GM12878 (cell line): ENCODE measurements around the gene FOXB1. TPM values are rescaled to one million over a fixed set of nuclear protein-coding genes. Genes with fewer than 3 reads are reported as not detected.

Source experiments
- ATAC-seq: fragments of 200-7000 bp; cut with Tn5 transposase; 3 replicates; pipeline ENCODE4 v1.9.1; 2020; ENCODE audit warnings: mild to moderate bottlenecking, moderate library complexity
- BruUV-seq: library from RNA; stranded (reverse); fragments of 400-500 nt; replicated peaks from 2 replicates; lab custom pipeline; 2021; lab: Mats Ljungman, UMichigan
- CTCF ChIA-PET: fragments of 300-600 bp; sonication (Branson Sonifier 250); formaldehyde crosslinking; extraction: SDS; loops from one replicate; lab custom pipeline; 2021; ENCODE audit warnings: inconsistent platforms; lab: Yijun Ruan, JAX
- POLR2A ChIA-PET: fragments of 350-600 bp; formaldehyde crosslinking; extraction: SDS; loops from one replicate; lab custom pipeline; 2021; ENCODE audit warnings: inconsistent platforms; lab: Charles Lee
- RAD21 ChIA-PET: fragments of 300-600 bp; sonication (Branson Sonifier 250); formaldehyde crosslinking; loops from one replicate; lab custom pipeline; 2023; ENCODE audit warnings: antibody characterized with exemption; ENCODE audit not compliant: unreplicated experiment; lab: Charles Lee
- SMC1A ChIA-PET: fragments of 300-600 bp; sonication (Branson Sonifier 250); formaldehyde crosslinking; loops from one replicate; lab custom pipeline; 2023; ENCODE audit not compliant: unreplicated experiment, uncharacterized antibody; lab: Charles Lee
- DNase-seq: peaks from one replicate; pipeline ENCODE4 v3.0.0-alpha.2; 2011; ENCODE audit warnings: low read depth, low spot score
- FAIRE-seq: peaks from 3 replicates; lab custom pipeline; 2011; peaks lifted over from hg19 to GRCh38; lab: Jason Lieb, UNC
- H2AFZ ChIP-seq: 2 replicates; pipeline ENCODE4 v1.6.0; 2011; ENCODE audit warnings: low read depth, low read length, control low read depth; ENCODE audit not compliant: control insufficient read depth
- H3K27ac ChIP-seq: 2 replicates; pipeline ENCODE4 v1.5.1; 2011; ENCODE audit warnings: control low read depth; ENCODE audit not compliant: control insufficient read depth, insufficient read depth
- H3K27me3 ChIP-seq, 2 experiments: replicated peaks in 1 of 2; 2 replicates each; pipeline versions ENCODE4 v1.6.0 to v1.6.1; 2011; ENCODE audit warnings: low read length in 1 of 2; ENCODE audit not compliant: control insufficient read depth in 2 of 2, insufficient read depth in 2 of 2
- H3K36me3 ChIP-seq, 2 experiments: 2 replicates each; pipeline ENCODE4 v1.5.1; 2011; ENCODE audit warnings: low read length in 1 of 2; ENCODE audit not compliant: control insufficient read depth in 2 of 2, insufficient read depth in 2 of 2
- H3K4me1 ChIP-seq: 2 replicates; pipeline ENCODE4 v1.6.1; 2011; ENCODE audit warnings: mild to moderate bottlenecking, low read length, moderate library complexity, mixed read lengths; ENCODE audit not compliant: control insufficient read depth, insufficient read depth
- H3K4me2 ChIP-seq: 2 replicates; pipeline ENCODE4 v1.6.0; 2011; ENCODE audit warnings: control low read depth; ENCODE audit not compliant: control insufficient read depth, insufficient read depth
- H3K4me3 ChIP-seq: fragments of 200-600 bp; sonication (generic); 2 replicates; pipeline ENCODE4 v1.5.1; 2016
- H3K79me2 ChIP-seq: 2 replicates; pipeline ENCODE4 v1.6.0; 2011; ENCODE audit warnings: low read length; ENCODE audit not compliant: control insufficient read depth, insufficient read depth
- H3K9ac ChIP-seq: 2 replicates; pipeline ENCODE4 v1.8.0; 2011; ENCODE audit warnings: low read length, control low read depth, mixed read lengths; ENCODE audit not compliant: control insufficient read depth, insufficient read depth
- H3K9me3 ChIP-seq: replicated peaks from 3 replicates; pipeline ENCODE4 v1.5.1; 2011; ENCODE audit warnings: mild to moderate bottlenecking, low read length; ENCODE audit not compliant: control insufficient read depth, insufficient read depth
- H4K20me1 ChIP-seq: 2 replicates; pipeline ENCODE4 v1.6.0; 2011; ENCODE audit not compliant: control insufficient read depth, insufficient read depth
- ATF3 ChIP-seq: IDR thresholded peaks from 2 replicates; pipeline ENCODE4 v1.6.1; 2011; ENCODE audit warnings: low read depth, mild to moderate bottlenecking, low read length, moderate library complexity, borderline replicate concordance; ENCODE audit errors: extremely low read depth
- CREB1 ChIP-seq: IDR thresholded peaks from 2 replicates; pipeline ENCODE4 v1.6.1; 2012; ENCODE audit warnings: low read depth, mild to moderate bottlenecking, inconsistent platforms
- IRF4 ChIP-seq: IDR thresholded peaks from 2 replicates; pipeline ENCODE4 v1.6.1; 2011; ENCODE audit warnings: low read depth, low read length
- MTA3 ChIP-seq: IDR thresholded peaks from 2 replicates; pipeline ENCODE4 v1.6.1; 2012; ENCODE audit warnings: low read length, inconsistent platforms, borderline replicate concordance
- REST ChIP-seq: IDR thresholded peaks from 2 replicates; pipeline ENCODE4 v1.6.1; 2012; ENCODE audit warnings: mild to moderate bottlenecking, low read depth, low read length
- RUNX3 ChIP-seq: IDR thresholded peaks from 2 replicates; pipeline ENCODE4 v1.6.1; 2012; ENCODE audit warnings: low read length, inconsistent platforms
- SIN3A ChIP-seq: IDR thresholded peaks from 2 replicates; pipeline ENCODE4 v1.6.1; 2012; ENCODE audit warnings: low read depth, low read length, improper control_type of control experiment
- SKIL ChIP-seq: fragments of 450-650 bp; IDR thresholded peaks from 2 replicates; pipeline ENCODE4 v1.6.1; 2017; ENCODE audit warnings: mild to moderate bottlenecking, low read depth, inconsistent platforms; ENCODE audit not compliant: poor library complexity, severe bottlenecking
- YY1 ChIP-seq: IDR thresholded peaks from 2 replicates; pipeline ENCODE4 v1.6.1; 2011; ENCODE audit warnings: low read depth, mild to moderate bottlenecking, low read length
- ZSCAN29 ChIP-seq: fragments of 450-650 bp; IDR thresholded peaks from 2 replicates; pipeline ENCODE4 v1.6.1; 2017; ENCODE audit warnings: mild to moderate bottlenecking, moderate library complexity
- WGBS: methylation state at CpG from one replicate; pipeline ENCODE4 v1.1.6; 2016; ENCODE audit warnings: low lambda C conversion rate; ENCODE audit not compliant: insufficient replicate concordance, insufficient coverage; ENCODE audit errors: missing lambda C conversion rate; 5-methylcytosine and 5-hydroxymethylcytosine counted together
- in situ Hi-C: fragments of 300-500 bp; cut with MboI; formaldehyde crosslinking; loops from 9 replicates; pipeline ENCODE4 v1.14.3; 2018; ENCODE audit warnings: mixed read lengths
- intact Hi-C: fragments of 100-400 bp; cut with micrococcal nuclease; formaldehyde crosslinking; loops from one replicate; pipeline ENCODE4 v1.14.2; 2022; ENCODE audit not compliant: unreplicated experiment
- polyA plus RNA-seq, 11 experiments: library from polyadenylated mRNA; depleted of rRNA in 4 of 11; unstranded in 6 of 11; stranded (reverse) in 5 of 11; fragments of >200 nt; fragmentation: Nextera tagmentation in 4 of 11; fragmentation: Illumina TruSeq in 1 of 11; extraction: Ambion mirVana in 4 of 11; extraction: Trizol in 1 of 11; gene quantifications; 1 replicate in 1 of 11; 2 replicates in 10 of 11; pipeline versions ENCODE4 v1.2.1 to v1.2.3, GENCODE V29; 2011 to 2016; ENCODE audit warnings: inconsistent platforms in 2 of 11, missing spikeins in 2 of 11, low read depth in 1 of 11
- total RNA-seq, 4 experiments: library from RNA; depleted of rRNA in 3 of 4; stranded (reverse); fragments of >200 nt in 3 of 4; fragmentation: Illumina TruSeq in 1 of 4; extraction: Trizol in 1 of 4; gene quantifications; 2 replicates each; pipeline versions ENCODE4 v1.2.1 to v1.2.3, GENCODE V29; 2013 to 2021
- TF ChIP-seq, protein P1 (sequence below): IDR thresholded peaks from 2 replicates; pipeline ENCODE4 v1.6.1; 2012; ENCODE audit warnings: low read depth, low read length, improper control_type of control experiment
- TF ChIP-seq, protein P2 (sequence below): fragments of 450-650 bp; formaldehyde crosslinking; IDR thresholded peaks from 2 replicates; pipeline ENCODE4 v1.4.0; 2020; ENCODE audit warnings: mild to moderate bottlenecking, moderate library complexity

The FOXB1 gene
- total and polyA plus RNA-seq, 10 of the 15 experiments (the other 5 are each of a cell fraction or from before 2014, with no cell fraction given), result not detected

- no TSS peak for BruUV-seq
- no peaks in the 10 kb centered on the region for H3K36me3 ChIP-seq
- no peaks in the 10 kb centered on the region for H3K79me2 ChIP-seq
- FAIRE-seq (no peak), DNase-seq (no peak), ATAC-seq (no peak)
- ChIA-PET SMC1A (interaction anchor here (1.2 kb wide), 1 partner anchor 134 kb away, joined by 3 read pairs; no protein-coding TSS in a partner anchor), CTCF (interaction anchor here (0.6 to 1.2 kb wide), 2 partner anchors 8 to 517 kb away, joined by 3 read pairs; no protein-coding TSS in a partner anchor), RAD21 (no interaction called here), POLR2A (interaction anchor here (0.6 kb wide), 1 partner anchor 28 kb away, joined by 4 read pairs; no protein-coding TSS in a partner anchor)
- WGBS, result 28% methylated on average over 2 of the region's 2 CpGs
- H4K20me1 ChIP-seq, result no peaks in the 10 kb centered on the region
- no peak overlapping the region for H3K9ac ChIP-seq
- no peaks in the 10 kb centered on the region for H3K9me3 ChIP-seq
- no peak overlapping the region for H2AFZ ChIP-seq
- H3K4me2 ChIP-seq, result no peak overlapping the region
- no peaks in the 10 kb centered on the region for H3K27me3 ChIP-seq
- TF ChIP-seq REST, result no peak
- TF ChIP-seq IRF4, result no peak
- no peak for TF ChIP-seq ZSCAN29
- TF ChIP-seq MTA3, result no peak
- TF ChIP-seq, protein P1, sequence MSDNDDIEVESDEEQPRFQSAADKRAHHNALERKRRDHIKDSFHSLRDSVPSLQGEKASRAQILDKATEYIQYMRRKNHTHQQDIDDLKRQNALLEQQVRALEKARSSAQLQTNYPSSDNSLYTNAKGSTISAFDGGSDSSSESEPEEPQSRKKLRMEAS, result no peak
- no peak for TF ChIP-seq RUNX3
- no peak for TF ChIP-seq ATF3
- TF ChIP-seq SIN3A, result no peak
- TF ChIP-seq CREB1, result no peak
- TF ChIP-seq SKIL, result no peak
- no peak for TF ChIP-seq YY1
- TF ChIP-seq, protein P2, sequence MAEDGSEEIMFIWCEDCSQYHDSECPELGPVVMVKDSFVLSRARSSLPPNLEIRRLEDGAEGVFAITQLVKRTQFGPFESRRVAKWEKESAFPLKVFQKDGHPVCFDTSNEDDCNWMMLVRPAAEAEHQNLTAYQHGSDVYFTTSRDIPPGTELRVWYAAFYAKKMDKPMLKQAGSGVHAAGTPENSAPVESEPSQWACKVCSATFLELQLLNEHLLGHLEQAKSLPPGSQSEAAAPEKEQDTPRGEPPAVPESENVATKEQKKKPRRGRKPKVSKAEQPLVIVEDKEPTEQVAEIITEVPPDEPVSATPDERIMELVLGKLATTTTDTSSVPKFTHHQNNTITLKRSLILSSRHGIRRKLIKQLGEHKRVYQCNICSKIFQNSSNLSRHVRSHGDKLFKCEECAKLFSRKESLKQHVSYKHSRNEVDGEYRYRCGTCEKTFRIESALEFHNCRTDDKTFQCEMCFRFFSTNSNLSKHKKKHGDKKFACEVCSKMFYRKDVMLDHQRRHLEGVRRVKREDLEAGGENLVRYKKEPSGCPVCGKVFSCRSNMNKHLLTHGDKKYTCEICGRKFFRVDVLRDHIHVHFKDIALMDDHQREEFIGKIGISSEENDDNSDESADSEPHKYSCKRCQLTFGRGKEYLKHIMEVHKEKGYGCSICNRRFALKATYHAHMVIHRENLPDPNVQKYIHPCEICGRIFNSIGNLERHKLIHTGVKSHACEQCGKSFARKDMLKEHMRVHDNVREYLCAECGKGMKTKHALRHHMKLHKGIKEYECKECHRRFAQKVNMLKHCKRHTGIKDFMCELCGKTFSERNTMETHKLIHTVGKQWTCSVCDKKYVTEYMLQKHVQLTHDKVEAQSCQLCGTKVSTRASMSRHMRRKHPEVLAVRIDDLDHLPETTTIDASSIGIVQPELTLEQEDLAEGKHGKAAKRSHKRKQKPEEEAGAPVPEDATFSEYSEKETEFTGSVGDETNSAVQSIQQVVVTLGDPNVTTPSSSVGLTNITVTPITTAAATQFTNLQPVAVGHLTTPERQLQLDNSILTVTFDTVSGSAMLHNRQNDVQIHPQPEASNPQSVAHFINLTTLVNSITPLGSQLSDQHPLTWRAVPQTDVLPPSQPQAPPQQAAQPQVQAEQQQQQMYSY (CRISPR knock-in tag), result no peak
- in situ Hi-C loops, result no loop called here
- H3K27ac ChIP-seq, result no peak overlapping the region
- H3K4me3 ChIP-seq, result no peak overlapping the region
- intact Hi-C loops, result no loop called here
- no peaks in the 10 kb centered on the region for H3K4me1 ChIP-seq
These were observed 48.7 kb downstream of the FOXB1 start for GRCh38 chr15:60052796-60053195.
